Superior temporal gyrus (tissue), 1 donor: ENCODE measurements around the gene KIAA1958.

Source experiments
- DNase-seq: peaks from one replicate; pipeline ENCODE4 v3.0.0-alpha.2; 2016; ENCODE audit errors: extremely low spot score

Gene KIAA1958

GRCh38 chr9:112530751-112531205 lies 44.2 kb downstream of the KIAA1958 start:
- no peak for DNase-seq

GRCh38 chr9:112531666-112532282 lies 45.1 kb downstream of the KIAA1958 start:
- no peak for DNase-seq

- no peak for DNase-seq
Observed at GRCh38 chr9:112532427-112532826, 45.8 kb downstream of the KIAA1958 start.

GRCh38 chr9:112533660-112534059 lies 47.0 kb downstream of the KIAA1958 start:
- no peak for DNase-seq

GRCh38 chr9:112535301-112535700 lies 48.7 kb downstream of the KIAA1958 start:
- no peak for DNase-seq

GRCh38 chr9:112535811-112536210 lies 49.2 kb downstream of the KIAA1958 start:
- DNase-seq = no peak

GRCh38 chr9:112537561-112537960 lies 50.9 kb downstream of the KIAA1958 start:
- DNase-seq = no peak

- DNase-seq = no peak
Observed at GRCh38 chr9:112540800-112541199, 54.2 kb downstream of the KIAA1958 start.

- no peak for DNase-seq
Observed at GRCh38 chr9:112541685-112542084, 55.1 kb downstream of the KIAA1958 start.

- DNase-seq = no peak
Observed at GRCh38 chr9:112542593-112543292, 56.1 kb downstream of the KIAA1958 start.

- no peak for DNase-seq
Observed at GRCh38 chr9:112544477-112544876, 57.9 kb downstream of the KIAA1958 start.

- DNase-seq = no peak
Observed at GRCh38 chr9:112545237-112545636, 58.6 kb downstream of the KIAA1958 start.

- no peak for DNase-seq
Observed at GRCh38 chr9:112546149-112547012, 59.8 kb downstream of the KIAA1958 start.

GRCh38 chr9:112548051-112548440 lies 61.4 kb downstream of the KIAA1958 start:
- no peak for DNase-seq

- DNase-seq = no peak
Observed at GRCh38 chr9:112548836-112549595, 62.4 kb downstream of the KIAA1958 start.

GRCh38 chr9:112550531-112550930 lies 63.9 kb downstream of the KIAA1958 start:
- no peak for DNase-seq

- DNase-seq = no peak
Observed at GRCh38 chr9:112551641-112552040, 65.0 kb downstream of the KIAA1958 start.

- DNase-seq = no peak
Observed at GRCh38 chr9:112552229-112553056, 65.8 kb downstream of the KIAA1958 start.

- no peak for DNase-seq
Observed at GRCh38 chr9:112553256-112553826, 66.7 kb downstream of the KIAA1958 start.

GRCh38 chr9:112554516-112554915 lies 67.9 kb downstream of the KIAA1958 start:
- DNase-seq = no peak
